ENCODE results near the gene CDC37L1.
"Not testable (repeated sequence)": the region's sequence is repeated elsewhere in the genome, so short reads cannot be mapped to it uniquely, and the experiment has no call there.

Gene CDC37L1

GRCh38 chr9:4717815-4718214, 38.4 kb downstream of the CDC37L1 start:
- DNase-seq = no peak

- DNase-seq = no peak
Observed at GRCh38 chr9:4718911-4719310, 39.5 kb downstream of the CDC37L1 start.

- no peak for DNase-seq
Observed at GRCh38 chr9:4721736-4722135, 42.4 kb downstream of the CDC37L1 start.

DNA sequence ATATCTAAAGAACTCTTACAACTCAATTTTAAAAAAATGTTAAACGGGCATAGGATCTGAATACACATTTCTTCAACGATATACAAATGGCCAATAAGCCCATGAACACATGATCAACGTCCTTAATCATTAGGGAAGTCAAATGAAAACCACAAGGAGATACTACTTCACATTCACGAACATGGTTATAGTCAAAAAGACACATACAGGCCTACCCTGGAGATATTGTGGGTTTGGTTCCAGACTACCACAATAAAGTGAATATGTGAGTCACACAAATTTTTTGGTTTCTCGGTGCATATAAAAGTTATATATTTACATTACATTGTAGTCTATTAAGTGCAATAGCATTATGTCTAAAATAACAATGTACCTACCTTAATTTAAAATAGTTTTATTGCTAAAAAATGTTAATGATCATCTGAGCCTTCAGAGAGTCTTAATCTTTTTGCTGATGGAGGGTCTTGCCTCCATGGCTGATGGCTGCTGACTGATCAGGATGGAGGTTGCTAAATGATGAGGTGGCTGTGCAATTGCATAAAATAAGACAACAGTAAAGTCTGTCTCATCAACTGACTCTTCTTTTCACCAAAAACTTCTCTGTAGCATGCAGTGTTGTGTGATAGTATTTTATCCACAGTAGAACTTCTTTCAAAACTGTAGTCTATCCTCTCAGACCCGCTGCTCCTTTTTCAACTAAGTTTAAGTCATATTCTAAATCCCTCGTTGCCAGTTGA, 46.5 kb downstream of the CDC37L1 start:
- DNase-seq = no peak

DNA sequence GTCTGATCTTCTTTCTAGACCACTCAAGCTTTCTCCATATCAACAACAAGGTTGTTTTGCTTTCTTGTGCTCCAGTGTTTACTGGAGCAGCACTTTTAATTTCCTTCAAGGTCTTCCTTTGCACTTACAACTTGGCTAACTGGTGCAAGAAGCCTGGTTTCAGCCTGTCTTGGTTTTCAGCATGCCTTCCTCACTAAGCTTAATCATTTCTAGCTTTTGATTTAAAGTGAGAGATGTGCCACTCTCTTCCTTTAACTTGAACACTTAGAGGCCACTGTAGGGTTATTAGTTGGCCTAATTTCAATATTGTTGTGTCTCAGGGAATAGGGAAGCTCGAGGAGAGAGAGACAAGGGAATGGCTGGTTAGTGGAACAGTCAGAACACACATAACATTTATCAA, 48.2 kb downstream of the CDC37L1 start:
- DNase-seq = no peak

DNA sequence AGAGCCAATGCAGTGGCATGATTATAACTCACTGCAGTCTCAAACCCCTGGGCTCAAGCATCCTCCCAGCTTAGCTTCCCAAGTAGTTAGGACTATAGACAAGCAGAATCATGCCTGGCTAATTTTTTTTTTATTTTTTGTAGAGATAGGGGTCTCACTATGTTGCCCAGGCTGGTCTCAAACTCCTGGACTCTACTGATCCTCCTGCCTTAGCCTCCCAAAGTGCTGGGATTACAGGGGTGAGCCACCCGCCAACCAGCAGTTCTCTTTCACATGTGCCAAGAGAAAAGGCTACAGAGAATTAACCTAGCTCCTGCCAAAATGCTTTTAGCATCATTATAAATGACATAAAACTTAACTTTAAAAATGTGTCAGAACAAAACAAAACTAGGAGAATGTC, 53.5 kb downstream of the CDC37L1 start:
- no peak for DNase-seq

- no peak for DNase-seq
Observed at GRCh38 chr9:4734150-4734549, 54.8 kb downstream of the CDC37L1 start.

DNA sequence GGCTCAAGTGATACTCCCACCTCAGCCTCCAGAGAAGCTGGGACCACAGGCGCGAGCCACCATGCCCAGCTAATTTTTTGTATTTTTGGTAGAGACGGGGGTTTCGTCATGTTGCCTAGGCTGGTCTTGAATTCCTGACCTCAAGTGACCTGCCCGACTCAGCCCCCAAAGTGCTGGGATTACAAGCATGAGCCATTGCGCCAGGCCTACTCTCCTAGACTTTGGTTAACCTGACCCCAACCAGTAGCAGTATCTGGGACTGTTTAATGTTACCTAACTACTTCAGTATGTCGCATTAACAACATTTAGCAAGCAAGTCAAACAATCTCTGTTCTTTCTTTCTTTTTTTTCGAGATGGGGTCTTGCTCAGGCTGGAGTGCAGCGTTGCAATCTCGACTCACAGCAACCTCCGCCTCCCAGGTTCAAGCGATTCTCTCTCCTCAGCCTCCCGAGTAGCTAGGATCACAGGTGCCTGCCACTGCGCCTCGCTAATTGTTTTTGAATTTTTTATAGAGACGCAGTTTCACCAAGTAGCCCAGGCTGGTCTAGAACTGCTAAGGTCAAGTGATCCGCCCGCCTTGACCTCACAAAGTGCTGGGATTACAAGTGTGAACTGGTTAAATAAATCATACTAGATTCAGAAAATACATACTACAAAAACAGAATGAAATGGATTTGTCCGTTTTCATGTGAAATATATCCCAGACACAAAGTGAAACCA, 59.7 kb downstream of the CDC37L1 start:
- DNase-seq = no peak

- no peak for DNase-seq
Observed at GRCh38 chr9:4739587-4740387, 60.4 kb downstream of the CDC37L1 start.

DNA sequence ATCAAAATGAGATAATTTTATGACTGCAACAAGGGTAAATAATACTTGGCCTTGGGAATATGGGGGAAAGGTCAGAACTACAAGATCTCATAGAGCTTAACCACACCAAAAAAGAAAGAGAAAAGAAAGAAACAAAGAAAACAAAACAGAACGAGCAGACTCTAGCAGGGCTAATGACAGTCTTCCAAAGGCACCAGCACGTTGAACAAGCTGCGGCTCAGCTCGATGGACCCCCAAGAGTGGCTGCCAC, 60.9 kb downstream of the CDC37L1 start:
- DNase-seq = no peak

DNA sequence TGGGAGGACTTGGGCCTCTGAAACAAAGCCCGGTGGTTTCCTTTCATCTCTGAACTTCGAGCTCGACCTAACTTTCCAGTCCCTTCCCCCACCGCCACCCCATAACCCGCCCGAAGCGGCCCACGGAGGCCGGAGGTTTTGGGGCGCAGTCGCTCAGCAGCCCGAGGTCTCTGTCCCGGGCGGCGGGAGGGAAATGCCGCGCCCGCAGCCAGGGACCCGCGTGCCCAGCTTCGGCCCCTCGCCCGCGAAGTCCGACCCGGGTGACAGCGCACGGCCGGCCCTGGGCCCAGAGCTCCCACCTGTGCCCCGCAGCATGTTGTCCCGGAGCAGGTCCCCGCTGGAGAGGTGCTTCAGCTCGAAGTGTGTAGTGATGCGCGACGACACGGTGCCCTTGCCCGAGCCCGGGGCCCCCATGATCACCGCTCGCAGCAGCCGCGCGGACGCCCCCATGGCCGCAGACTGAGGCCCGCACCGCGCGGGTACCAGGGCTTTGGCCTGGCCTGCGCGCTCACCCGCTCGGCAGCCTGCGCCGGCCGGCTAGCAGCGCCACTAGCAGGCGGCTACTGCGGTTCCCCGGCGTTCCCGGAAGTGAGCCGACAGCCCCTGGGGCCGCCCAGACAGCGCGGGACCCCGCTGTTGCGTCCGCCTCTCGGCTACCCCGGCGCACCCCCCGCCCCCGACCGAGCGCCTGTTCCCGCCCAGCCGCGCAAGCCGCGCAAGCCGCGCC, 61.4 kb downstream of the CDC37L1 start, which contains the start of gene AK3:
Gene AK3 (minus strand): TSS at position 565 of the 727 bp plus-strand sequence. CDS start 115 bp downstream, at position 450.
- DNase-seq = no peak

DNA sequence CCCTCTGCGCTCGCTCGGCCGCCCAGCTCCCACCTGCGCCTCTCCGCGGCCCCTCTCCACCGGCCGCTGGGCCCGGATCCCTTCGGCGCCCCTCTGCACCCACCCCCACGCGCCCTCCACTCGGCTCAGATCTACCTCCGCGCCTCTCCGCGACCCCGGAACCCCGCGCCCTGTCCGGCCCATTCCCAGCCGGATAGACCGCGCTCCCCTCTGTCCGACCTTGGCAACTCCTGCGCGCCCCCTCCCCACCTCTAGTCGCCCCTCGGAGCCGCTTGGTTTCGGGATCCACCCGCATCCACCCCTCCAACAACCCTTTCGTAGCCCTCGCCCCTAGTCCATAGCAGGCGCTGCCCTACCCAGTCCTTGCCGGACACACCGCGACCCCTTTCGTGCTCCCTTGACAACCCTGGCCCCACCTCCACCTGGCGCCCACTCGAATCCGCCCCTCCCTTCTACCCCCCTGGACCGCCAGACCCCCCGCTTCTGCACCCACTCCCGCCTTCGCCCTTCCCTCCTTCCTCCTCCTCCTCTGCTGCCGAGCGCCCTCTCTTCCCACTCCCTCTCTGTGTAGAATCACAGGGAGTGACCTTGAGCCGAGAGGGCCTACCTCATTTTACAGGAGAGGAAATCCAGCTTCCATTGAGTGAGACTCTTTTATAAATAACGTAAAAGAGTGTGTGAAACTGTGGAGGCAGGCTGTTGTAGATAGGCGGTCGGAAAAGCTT, 62.2 kb downstream of the CDC37L1 start:
- DNase-seq = no peak

- DNase-seq = no peak
Observed at GRCh38 chr9:4742246-4742645, 62.9 kb downstream of the CDC37L1 start.

DNA sequence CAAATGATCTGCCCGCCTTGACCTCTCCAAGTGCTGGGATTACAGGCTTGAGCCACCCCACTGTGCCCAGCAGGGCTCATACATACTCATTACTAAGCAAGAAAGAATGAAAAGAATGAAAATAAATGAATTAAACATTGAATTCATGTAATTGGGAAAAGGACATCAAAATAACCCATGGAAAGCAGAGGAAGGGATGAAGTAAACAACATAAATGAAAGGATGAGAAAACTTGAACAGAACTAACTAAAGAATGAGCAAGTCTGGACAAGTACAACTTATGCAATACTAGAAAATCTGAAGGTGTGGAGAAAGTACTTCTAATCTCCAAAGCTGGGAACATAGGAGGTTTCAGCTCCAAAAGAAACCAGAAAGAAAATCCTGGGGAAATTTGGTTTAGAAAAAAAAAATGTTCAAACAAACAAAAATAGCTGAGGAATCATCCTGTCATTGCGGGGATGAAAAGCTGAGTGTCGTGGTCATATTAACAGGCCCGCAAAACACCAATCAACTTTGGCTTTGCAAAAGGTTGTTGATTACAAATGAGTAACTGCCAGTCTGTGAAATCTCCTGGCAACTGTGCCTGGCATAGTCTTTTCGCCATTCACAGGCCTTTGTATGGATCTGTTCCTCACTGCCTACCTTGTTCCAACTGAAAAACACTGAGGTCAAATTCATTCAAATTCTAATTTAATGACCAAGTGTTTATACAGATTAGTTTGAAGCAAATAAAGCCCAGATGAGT, 63.9 kb downstream of the CDC37L1 start:
- DNase-seq = no peak

- DNase-seq = no peak
Observed at GRCh38 chr9:4746278-4747030, 67.1 kb downstream of the CDC37L1 start.

- no peak for DNase-seq
Observed at GRCh38 chr9:4748612-4749011, 69.2 kb downstream of the CDC37L1 start.

GRCh38 chr9:4750023-4750673, 70.8 kb downstream of the CDC37L1 start:
- DNase-seq = no peak

DNA sequence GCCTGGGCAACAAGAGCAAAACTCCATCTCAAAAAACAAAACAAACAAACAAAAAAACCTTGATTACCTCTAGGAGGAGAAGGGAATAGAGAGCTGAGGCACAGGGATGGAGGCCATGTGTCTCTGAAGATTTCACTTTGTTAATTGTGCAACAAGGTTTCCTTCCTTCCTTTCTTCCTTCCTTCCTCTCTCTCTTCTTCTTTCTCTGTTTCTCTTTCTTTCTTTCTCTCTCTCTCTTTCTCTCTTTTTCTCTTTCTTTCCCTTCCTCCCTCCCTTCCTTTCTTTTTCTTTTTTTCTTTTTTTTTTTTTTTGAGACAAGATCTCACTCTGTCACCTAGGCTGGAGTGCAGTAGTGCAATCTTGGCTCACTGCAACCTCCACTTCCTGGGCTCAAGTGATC, 75.2 kb downstream of the CDC37L1 start:
- DNase-seq = not testable (repeated sequence)

DNA sequence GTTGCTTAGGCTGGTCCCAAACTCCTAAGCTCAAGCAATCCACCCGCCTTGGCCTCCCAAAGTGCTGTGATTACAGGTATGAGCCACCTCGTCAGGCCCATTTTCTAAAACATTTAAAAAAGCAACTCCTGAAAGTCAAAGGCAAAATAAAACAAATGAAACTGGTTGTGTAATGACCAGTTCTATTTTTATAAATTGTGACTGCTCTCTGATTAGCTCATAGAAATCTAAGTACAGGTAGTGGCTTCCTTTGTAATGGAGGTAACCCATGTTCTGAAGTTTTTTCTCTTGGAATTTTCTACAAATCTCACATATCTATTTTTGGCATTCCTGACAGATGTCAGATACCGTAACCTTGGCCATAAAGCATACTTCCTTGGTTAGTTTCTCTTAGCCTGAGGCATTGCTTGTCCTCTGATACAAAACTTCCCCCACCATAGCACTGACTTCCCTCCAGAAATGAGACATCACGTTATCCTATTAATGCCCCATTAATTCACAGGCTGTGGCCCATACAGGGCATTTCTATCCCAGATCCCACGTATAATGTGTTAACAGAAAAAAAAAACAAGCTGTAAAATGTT, 75.7 kb downstream of the CDC37L1 start:
- no peak for DNase-seq

DNA sequence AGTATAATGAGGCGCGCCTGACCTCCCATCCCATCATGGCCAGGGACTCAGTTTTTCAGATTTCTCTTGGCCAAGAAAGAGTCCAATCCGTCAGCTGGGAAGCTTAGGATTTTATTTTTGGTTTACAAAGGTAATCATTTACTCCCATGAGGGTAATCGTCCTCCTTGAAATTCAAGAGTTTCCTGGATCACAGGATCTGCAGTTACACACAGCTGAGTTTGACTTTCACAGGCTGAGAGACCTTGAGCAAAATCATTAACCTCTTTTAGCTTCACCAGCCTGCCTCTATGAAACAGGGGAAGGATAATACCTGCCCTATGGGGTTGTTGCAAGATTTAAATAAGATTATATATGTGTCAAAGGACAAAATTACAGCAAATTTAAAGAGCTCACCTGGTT, 77.1 kb downstream of the CDC37L1 start:
- no peak for DNase-seq
